Endodermal cell (in vitro differentiated cells): ENCODE data around the gene LASP1. TPM values are rescaled to one million over a fixed set of nuclear protein-coding genes. Genes with fewer than 3 reads are reported as not detected.

Experiments used
- DNase-seq: peaks from one replicate; pipeline ENCODE4 v3.0.0-alpha.2; 2017
- H3K27ac ChIP-seq: 2 replicates; pipeline ENCODE4 v1.5.1; 2013; ENCODE audit warnings: mild to moderate bottlenecking, low read depth, low read length, moderate library complexity
- H3K27me3 ChIP-seq: 2 replicates; pipeline ENCODE4 v1.6.1; 2013; ENCODE audit warnings: mild to moderate bottlenecking, low read length, moderate library complexity; ENCODE audit not compliant: insufficient read depth, control insufficient read depth, poor library complexity, severe bottlenecking
- H3K36me3 ChIP-seq: 2 replicates; pipeline ENCODE4 v1.7.0; 2013; ENCODE audit warnings: mild to moderate bottlenecking, low read length, moderate library complexity; ENCODE audit not compliant: control insufficient read depth, insufficient read depth
- H3K4me1 ChIP-seq: one replicate; pipeline ENCODE4 v1.7.0; 2013; ENCODE audit warnings: low read length; ENCODE audit not compliant: control insufficient read depth, insufficient read depth
- H3K4me3 ChIP-seq: 2 replicates; pipeline ENCODE4 v1.5.1; 2013; ENCODE audit warnings: mild to moderate bottlenecking, low read length, moderate library complexity
- H3K9ac ChIP-seq: 2 replicates; pipeline ENCODE4 v1.6.1; 2013; ENCODE audit warnings: mild to moderate bottlenecking, low read length, moderate library complexity; ENCODE audit not compliant: poor library complexity, severe bottlenecking; ENCODE audit errors: extremely low read depth
- H3K9me3 ChIP-seq: 2 replicates; pipeline ENCODE4 v1.6.1; 2013; ENCODE audit warnings: mild to moderate bottlenecking, low read length, moderate library complexity; ENCODE audit not compliant: control insufficient read depth
- H3K27ac Mint-ChIP-seq: 2 replicates; pipeline ENCODE4 v1.8.0; 2020; ENCODE audit warnings: mixed read lengths
- H3K27me3 Mint-ChIP-seq: 2 replicates; pipeline ENCODE4 v1.8.0; 2021; ENCODE audit warnings: mild to moderate bottlenecking, mixed read lengths; ENCODE audit not compliant: insufficient read depth
- H3K36me3 Mint-ChIP-seq: 2 replicates; pipeline ENCODE4 v1.8.0; 2020; ENCODE audit warnings: low read depth, mixed read lengths
- H3K4me1 Mint-ChIP-seq: 2 replicates; pipeline ENCODE4 v1.8.0; 2020; ENCODE audit warnings: mixed read lengths
- H3K4me3 Mint-ChIP-seq: 2 replicates; pipeline ENCODE4 v1.8.0; 2020; ENCODE audit warnings: mild to moderate bottlenecking, moderate library complexity, mixed read lengths
- H3K9me3 Mint-ChIP-seq: 2 replicates; pipeline ENCODE4 v1.8.0; 2020; ENCODE audit warnings: mild to moderate bottlenecking, mixed read lengths
- CTCF ChIP-seq: fragments of 200-600 bp; sonication (generic); conservative IDR thresholded peaks from 2 replicates; pipeline ENCODE4 v1.5.0; 2021; ENCODE audit warnings: antibody characterized with exemption, mild to moderate bottlenecking
- WGBS, 2 experiments: methylation state at CpG; one replicate each; pipeline versions ENCODE4 v1.1.5 to v1.1.7; 2013; ENCODE audit warnings: missing lambda C conversion rate in 2 of 2, mixed read lengths in 1 of 2; ENCODE audit not compliant: insufficient coverage in 1 of 2, insufficient read length in 1 of 2; 5-methylcytosine and 5-hydroxymethylcytosine counted together
- total RNA-seq, 2 donors: library from RNA; stranded (reverse); fragmentation: NEBNext Ultra II Directional in 1 of 2; extraction: Animal tissue kit (Norgen Biotek cat#: 25700) in 1 of 2; gene quantifications; 2 replicates in 1 of 2; 3 replicates in 1 of 2; pipeline ENCODE4 v1.2.1, GENCODE V29; 2021

LASP1 gene
- total RNA-seq, 2 donors from 2014 or later = 168 to 177 TPM

DNA sequence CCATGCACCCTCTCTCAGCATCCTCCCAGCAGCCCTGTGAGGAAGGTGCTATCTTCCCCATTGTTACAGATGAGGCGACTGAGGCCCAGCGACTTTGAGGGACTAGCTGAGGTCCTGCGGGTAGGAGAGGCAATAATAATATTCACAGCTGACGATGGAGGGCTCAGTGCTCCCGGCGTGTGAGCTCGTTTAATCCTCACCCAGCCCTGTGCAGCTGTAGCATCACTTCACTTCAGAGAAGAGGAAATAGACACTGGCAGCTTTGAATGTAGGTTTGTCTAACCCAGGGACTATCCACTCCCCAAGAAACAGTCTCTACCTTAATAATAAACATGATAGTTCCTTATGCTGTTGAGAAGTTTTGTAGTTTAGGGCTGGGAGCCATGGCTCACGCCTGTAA lies 21.6 kb downstream of the LASP1 start:
- H3K4me3 Mint-ChIP-seq = no peak overlapping the region
- Histone ChIP-seq H3K9me3 (no peaks in the 10 kb centered on the region), H3K27me3 (no peaks in the 10 kb centered on the region), H3K4me1 (peaks cover 4% of the 10 kb centered on the region), H3K27ac (no peak overlapping the region), H3K9ac (no peak overlapping the region), H3K4me3 (no peak overlapping the region), H3K36me3 (peaks cover 81% of the 10 kb centered on the region)
- DNase-seq = no peak
- TF ChIP-seq CTCF = no peak
- peaks cover 13% of the 10 kb centered on the region for H3K4me1 Mint-ChIP-seq
- H3K36me3 Mint-ChIP-seq = peaks cover 47% of the 10 kb centered on the region
- H3K27ac Mint-ChIP-seq = peak overlapping the region; percentile 39
- H3K27me3 Mint-ChIP-seq = no peaks in the 10 kb centered on the region
- no peaks in the 10 kb centered on the region for H3K9me3 Mint-ChIP-seq
- 92 to 100% methylated on average over 1 to 8 of the region's 8 CpGs for WGBS, 2 experiments

DNA sequence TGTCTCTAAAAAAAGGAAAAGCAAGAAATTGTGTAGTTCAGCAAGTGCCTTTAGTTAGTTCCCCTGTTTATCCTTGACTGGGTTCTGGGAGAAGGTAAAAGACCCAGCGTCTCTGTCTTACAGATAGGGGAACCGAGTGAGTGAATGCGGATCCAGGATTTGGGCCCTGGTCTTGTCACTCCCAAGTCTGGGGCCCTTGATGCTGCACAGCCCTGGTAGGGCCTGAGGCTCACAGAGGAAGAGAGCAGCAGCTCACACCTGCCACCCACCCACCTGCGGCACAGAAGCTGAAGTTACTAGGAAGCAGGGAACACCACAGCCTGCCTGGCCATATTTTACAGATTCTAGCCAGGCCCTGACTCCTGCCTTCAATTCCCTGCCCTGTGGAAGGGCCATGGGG lies 22.2 kb downstream of the LASP1 start:
- Mint-ChIP-seq H3K4me3 (no peak overlapping the region), H3K27ac (peak overlapping the region; percentile 35), H3K4me1 (peaks cover 13% of the 10 kb centered on the region), H3K9me3 (no peaks in the 10 kb centered on the region), H3K27me3 (no peaks in the 10 kb centered on the region), H3K36me3 (peaks cover 50% of the 10 kb centered on the region)
- Histone ChIP-seq H3K4me1 (peaks cover 4% of the 10 kb centered on the region), H3K4me3 (no peak overlapping the region), H3K27me3 (no peaks in the 10 kb centered on the region), H3K9me3 (no peaks in the 10 kb centered on the region), H3K36me3 (peaks cover 85% of the 10 kb centered on the region), H3K9ac (no peak overlapping the region), H3K27ac (no peak overlapping the region)
- DNase-seq = no peak
- 92 to 100% methylated on average over 1 to 4 of the region's 4 CpGs for WGBS, 2 experiments
- TF ChIP-seq CTCF = no peak

GRCh38 chr17:38892620-38893019 lies 22.8 kb downstream of the LASP1 start:
- TF ChIP-seq CTCF = no peak
- H3K27me3 Mint-ChIP-seq = no peaks in the 10 kb centered on the region
- H3K4me3 ChIP-seq = no peak overlapping the region
- no peaks in the 10 kb centered on the region for H3K27me3 ChIP-seq
- peaks cover 4% of the 10 kb centered on the region for H3K4me1 ChIP-seq
- no peak overlapping the region for H3K4me3 Mint-ChIP-seq
- H3K27ac ChIP-seq = no peak overlapping the region
- H3K9ac ChIP-seq = no peak overlapping the region
- H3K36me3 ChIP-seq = peaks cover 88% of the 10 kb centered on the region
- H3K4me1 Mint-ChIP-seq = peaks cover 12% of the 10 kb centered on the region
- no peak for DNase-seq
- H3K36me3 Mint-ChIP-seq = peaks cover 55% of the 10 kb centered on the region
- no peaks in the 10 kb centered on the region for H3K9me3 ChIP-seq
- 93 to 98% methylated on average over 5 to 13 of the region's 13 CpGs for WGBS, 2 experiments
- H3K9me3 Mint-ChIP-seq = no peaks in the 10 kb centered on the region
- H3K27ac Mint-ChIP-seq = no peak overlapping the region
